GM12878 (cell line): Measurements from ENCODE around the gene HADH. TPM values are rescaled to one million over a fixed set of nuclear protein-coding genes. Genes with fewer than 3 reads are reported as not detected.

ENCODE experiments used
- ATAC-seq: fragments of 200-7000 bp; cut with Tn5 transposase; 3 replicates; pipeline ENCODE4 v1.9.1; 2020; ENCODE audit warnings: mild to moderate bottlenecking, moderate library complexity
- BruUV-seq: library from RNA; stranded (reverse); fragments of 400-500 nt; replicated peaks from 2 replicates; lab custom pipeline; 2021; lab: Mats Ljungman, UMichigan
- CTCF ChIA-PET: fragments of 300-600 bp; sonication (Branson Sonifier 250); formaldehyde crosslinking; extraction: SDS; loops from one replicate; lab custom pipeline; 2021; ENCODE audit warnings: inconsistent platforms; lab: Yijun Ruan, JAX
- POLR2A ChIA-PET: fragments of 350-600 bp; formaldehyde crosslinking; extraction: SDS; loops from one replicate; lab custom pipeline; 2021; ENCODE audit warnings: inconsistent platforms; lab: Charles Lee
- RAD21 ChIA-PET: fragments of 300-600 bp; sonication (Branson Sonifier 250); formaldehyde crosslinking; loops from one replicate; lab custom pipeline; 2023; ENCODE audit warnings: antibody characterized with exemption; ENCODE audit not compliant: unreplicated experiment; lab: Charles Lee
- SMC1A ChIA-PET: fragments of 300-600 bp; sonication (Branson Sonifier 250); formaldehyde crosslinking; loops from one replicate; lab custom pipeline; 2023; ENCODE audit not compliant: unreplicated experiment, uncharacterized antibody; lab: Charles Lee
- DNase-seq: peaks from one replicate; pipeline ENCODE4 v3.0.0-alpha.2; 2011; ENCODE audit warnings: low read depth, low spot score
- FAIRE-seq: peaks from 3 replicates; lab custom pipeline; 2011; peaks lifted over from hg19 to GRCh38; lab: Jason Lieb, UNC
- H2AFZ ChIP-seq: 2 replicates; pipeline ENCODE4 v1.6.0; 2011; ENCODE audit warnings: low read depth, low read length, control low read depth; ENCODE audit not compliant: control insufficient read depth
- H3K27ac ChIP-seq: 2 replicates; pipeline ENCODE4 v1.5.1; 2011; ENCODE audit warnings: control low read depth; ENCODE audit not compliant: control insufficient read depth, insufficient read depth
- H3K27me3 ChIP-seq, 2 experiments: replicated peaks in 1 of 2; 2 replicates each; pipeline versions ENCODE4 v1.6.0 to v1.6.1; 2011; ENCODE audit warnings: low read length in 1 of 2; ENCODE audit not compliant: control insufficient read depth in 2 of 2, insufficient read depth in 2 of 2
- H3K36me3 ChIP-seq, 2 experiments: 2 replicates each; pipeline ENCODE4 v1.5.1; 2011; ENCODE audit warnings: low read length in 1 of 2; ENCODE audit not compliant: control insufficient read depth in 2 of 2, insufficient read depth in 2 of 2
- H3K4me1 ChIP-seq: 2 replicates; pipeline ENCODE4 v1.6.1; 2011; ENCODE audit warnings: mild to moderate bottlenecking, low read length, moderate library complexity, mixed read lengths; ENCODE audit not compliant: control insufficient read depth, insufficient read depth
- H3K4me2 ChIP-seq: 2 replicates; pipeline ENCODE4 v1.6.0; 2011; ENCODE audit warnings: control low read depth; ENCODE audit not compliant: control insufficient read depth, insufficient read depth
- H3K4me3 ChIP-seq: fragments of 200-600 bp; sonication (generic); 2 replicates; pipeline ENCODE4 v1.5.1; 2016
- H3K79me2 ChIP-seq: 2 replicates; pipeline ENCODE4 v1.6.0; 2011; ENCODE audit warnings: low read length; ENCODE audit not compliant: control insufficient read depth, insufficient read depth
- H3K9ac ChIP-seq: 2 replicates; pipeline ENCODE4 v1.8.0; 2011; ENCODE audit warnings: low read length, control low read depth, mixed read lengths; ENCODE audit not compliant: control insufficient read depth, insufficient read depth
- H3K9me3 ChIP-seq: replicated peaks from 3 replicates; pipeline ENCODE4 v1.5.1; 2011; ENCODE audit warnings: mild to moderate bottlenecking, low read length; ENCODE audit not compliant: control insufficient read depth, insufficient read depth
- H4K20me1 ChIP-seq: 2 replicates; pipeline ENCODE4 v1.6.0; 2011; ENCODE audit not compliant: control insufficient read depth, insufficient read depth
- MYC ChIP-seq: IDR thresholded peaks from 2 replicates; pipeline ENCODE4 v1.6.1; 2011; ENCODE audit warnings: mild to moderate bottlenecking, low read length, moderate library complexity, inconsistent platforms; ENCODE audit not compliant: insufficient read depth, insufficient replicate concordance, insufficient read length, severe bottlenecking
- POLR2A ChIP-seq: IDR thresholded peaks from 2 replicates; pipeline ENCODE4 v1.6.1; 2011; ENCODE audit warnings: low read depth, mild to moderate bottlenecking, low read length
- SMC3 ChIP-seq: IDR thresholded peaks from 2 replicates; pipeline ENCODE4 v1.6.1; 2011; ENCODE audit warnings: low read length, improper control_type of control experiment, borderline replicate concordance
- SRF ChIP-seq, 2 experiments: IDR thresholded peaks; 2 replicates each; pipeline ENCODE4 v1.6.1; 2011; ENCODE audit warnings: low read depth in 2 of 2, low read length in 2 of 2, mild to moderate bottlenecking in 1 of 2, moderate library complexity in 1 of 2
- WGBS: methylation state at CpG from one replicate; pipeline ENCODE4 v1.1.6; 2016; ENCODE audit warnings: low lambda C conversion rate; ENCODE audit not compliant: insufficient replicate concordance, insufficient coverage; ENCODE audit errors: missing lambda C conversion rate; 5-methylcytosine and 5-hydroxymethylcytosine counted together
- in situ Hi-C: fragments of 300-500 bp; cut with MboI; formaldehyde crosslinking; loops from 9 replicates; pipeline ENCODE4 v1.14.3; 2018; ENCODE audit warnings: mixed read lengths
- intact Hi-C: fragments of 100-400 bp; cut with micrococcal nuclease; formaldehyde crosslinking; loops from one replicate; pipeline ENCODE4 v1.14.2; 2022; ENCODE audit not compliant: unreplicated experiment
- polyA plus RNA-seq, 11 experiments: library from polyadenylated mRNA; depleted of rRNA in 4 of 11; unstranded in 6 of 11; stranded (reverse) in 5 of 11; fragments of >200 nt; fragmentation: Nextera tagmentation in 4 of 11; fragmentation: Illumina TruSeq in 1 of 11; extraction: Ambion mirVana in 4 of 11; extraction: Trizol in 1 of 11; gene quantifications; 1 replicate in 1 of 11; 2 replicates in 10 of 11; pipeline versions ENCODE4 v1.2.1 to v1.2.3, GENCODE V29; 2011 to 2016; ENCODE audit warnings: inconsistent platforms in 2 of 11, missing spikeins in 2 of 11, low read depth in 1 of 11
- total RNA-seq, 4 experiments: library from RNA; depleted of rRNA in 3 of 4; stranded (reverse); fragments of >200 nt in 3 of 4; fragmentation: Illumina TruSeq in 1 of 4; extraction: Trizol in 1 of 4; gene quantifications; 2 replicates each; pipeline versions ENCODE4 v1.2.1 to v1.2.3, GENCODE V29; 2013 to 2021
- TF ChIP-seq, protein P1 (sequence below): fragments of 450-650 bp; IDR thresholded peaks from 2 replicates; pipeline ENCODE4 v1.6.1; 2017; ENCODE audit warnings: antibody characterized with exemption, mild to moderate bottlenecking, moderate library complexity

The HADH gene
- total and polyA plus RNA-seq, 10 of the 15 experiments (the other 5 are each of a cell fraction or from before 2014, with no cell fraction given) = 20.3 to 97.9 (median 76.6) TPM

DNA sequence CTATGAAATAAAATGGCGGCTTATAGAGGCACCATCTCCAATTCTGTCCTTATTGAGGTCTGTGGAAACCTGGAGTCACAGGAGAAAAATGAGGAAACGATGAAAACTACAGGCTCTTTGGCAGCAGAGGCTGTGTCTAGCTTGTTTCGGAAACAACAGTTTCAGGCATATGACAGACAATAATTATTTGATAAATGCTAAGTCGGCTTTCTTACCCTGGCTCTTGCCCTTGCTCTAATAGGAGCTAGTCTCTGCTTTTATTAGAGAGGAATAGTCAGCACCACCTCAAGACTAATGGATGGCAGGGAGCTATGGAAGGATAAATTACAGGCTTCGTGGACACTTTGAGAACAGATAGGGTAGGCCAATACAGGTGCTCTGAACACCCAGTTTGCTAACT, 24.3 kb downstream of the HADH start:
- Histone ChIP-seq H3K27me3 (no peaks in the 10 kb centered on the region), H3K9ac (no peak overlapping the region), H2AFZ (no peak overlapping the region), H4K20me1 (no peaks in the 10 kb centered on the region), H3K4me2 (no peak overlapping the region), H3K9me3 (no peaks in the 10 kb centered on the region), H3K36me3 (peaks cover 3 to 16% of the 10 kb centered on the region in 2 experiments; a peak in 3 of 4 replicates), H3K27ac (no peak overlapping the region), H3K79me2 (no peaks in the 10 kb centered on the region), H3K4me3 (no peak overlapping the region), H3K4me1 (no peaks in the 10 kb centered on the region)
- no peak for DNase-seq
- ATAC-seq = no peak
- TF ChIP-seq SRF (IDR thresholded peaks at IDR 0.05; ENCODE audit: low read depth in 2 of 2, low read length in 2 of 2) (no peak), SMC3 (no peak), MYC (no peak), POLR2A (no peak)
- TF ChIP-seq, protein P1, sequence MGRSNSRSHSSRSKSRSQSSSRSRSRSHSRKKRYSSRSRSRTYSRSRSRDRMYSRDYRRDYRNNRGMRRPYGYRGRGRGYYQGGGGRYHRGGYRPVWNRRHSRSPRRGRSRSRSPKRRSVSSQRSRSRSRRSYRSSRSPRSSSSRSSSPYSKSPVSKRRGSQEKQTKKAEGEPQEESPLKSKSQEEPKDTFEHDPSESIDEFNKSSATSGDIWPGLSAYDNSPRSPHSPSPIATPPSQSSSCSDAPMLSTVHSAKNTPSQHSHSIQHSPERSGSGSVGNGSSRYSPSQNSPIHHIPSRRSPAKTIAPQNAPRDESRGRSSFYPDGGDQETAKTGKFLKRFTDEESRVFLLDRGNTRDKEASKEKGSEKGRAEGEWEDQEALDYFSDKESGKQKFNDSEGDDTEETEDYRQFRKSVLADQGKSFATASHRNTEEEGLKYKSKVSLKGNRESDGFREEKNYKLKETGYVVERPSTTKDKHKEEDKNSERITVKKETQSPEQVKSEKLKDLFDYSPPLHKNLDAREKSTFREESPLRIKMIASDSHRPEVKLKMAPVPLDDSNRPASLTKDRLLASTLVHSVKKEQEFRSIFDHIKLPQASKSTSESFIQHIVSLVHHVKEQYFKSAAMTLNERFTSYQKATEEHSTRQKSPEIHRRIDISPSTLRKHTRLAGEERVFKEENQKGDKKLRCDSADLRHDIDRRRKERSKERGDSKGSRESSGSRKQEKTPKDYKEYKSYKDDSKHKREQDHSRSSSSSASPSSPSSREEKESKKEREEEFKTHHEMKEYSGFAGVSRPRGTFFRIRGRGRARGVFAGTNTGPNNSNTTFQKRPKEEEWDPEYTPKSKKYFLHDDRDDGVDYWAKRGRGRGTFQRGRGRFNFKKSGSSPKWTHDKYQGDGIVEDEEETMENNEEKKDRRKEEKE = no peak
- in situ Hi-C loops (no loop called here), intact Hi-C loops (no loop called here)
- FAIRE-seq = no peak
- SMC1A ChIA-PET = interaction anchor here (0.6 to 1.9 kb wide), 11 partner anchors 10 to 625 kb away, joined by 3 to 6 read pairs (median 4); no protein-coding TSS in a partner anchor
- BruUV-seq = no TSS peak
- CTCF ChIA-PET = interaction anchor here (0.7 to 1.5 kb wide), 7 partner anchors 9 to 559 kb away, joined by 3 to 5 read pairs (median 3); no protein-coding TSS in a partner anchor
- 100% methylated on average over 5 of the region's 5 CpGs for WGBS
- RAD21 ChIA-PET = interaction anchor here (0.8 kb wide), 1 partner anchor 20 kb away, joined by 3 read pairs; no protein-coding TSS in a partner anchor
- POLR2A ChIA-PET = interaction anchor here (1.1 kb wide), 1 partner anchor 18 kb away, joined by 3 read pairs; no protein-coding TSS in a partner anchor
